GM18526 (cell line): ENCODE measurements around the gene VPS51.

Experiments used
- POLR2A ChIP-seq: IDR thresholded peaks from 3 replicates; pipeline ENCODE4 v1.6.1; 2011; ENCODE audit not compliant: insufficient read length; ENCODE audit errors: extremely low read depth

VPS51 gene

DNA sequence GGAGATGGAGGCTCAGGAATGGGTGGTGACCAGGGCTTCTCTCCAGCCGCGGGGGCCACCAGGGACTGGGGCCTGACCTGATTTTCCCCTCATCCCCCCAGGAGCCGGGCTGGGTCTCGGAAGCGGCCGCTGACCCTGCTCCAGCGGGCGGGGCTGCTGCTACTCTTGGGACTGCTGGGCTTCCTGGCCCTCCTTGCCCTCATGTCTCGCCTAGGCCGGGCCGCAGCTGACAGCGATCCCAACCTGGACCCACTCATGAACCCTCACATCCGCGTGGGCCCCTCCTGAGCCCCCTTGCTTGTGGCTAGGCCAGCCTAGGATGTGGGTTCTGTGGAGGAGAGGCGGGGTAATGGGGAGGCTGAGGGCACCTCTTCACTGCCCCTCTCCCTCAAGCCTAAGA, 8.2 kb upstream of the VPS51 start:
- no peak for TF ChIP-seq POLR2A

DNA sequence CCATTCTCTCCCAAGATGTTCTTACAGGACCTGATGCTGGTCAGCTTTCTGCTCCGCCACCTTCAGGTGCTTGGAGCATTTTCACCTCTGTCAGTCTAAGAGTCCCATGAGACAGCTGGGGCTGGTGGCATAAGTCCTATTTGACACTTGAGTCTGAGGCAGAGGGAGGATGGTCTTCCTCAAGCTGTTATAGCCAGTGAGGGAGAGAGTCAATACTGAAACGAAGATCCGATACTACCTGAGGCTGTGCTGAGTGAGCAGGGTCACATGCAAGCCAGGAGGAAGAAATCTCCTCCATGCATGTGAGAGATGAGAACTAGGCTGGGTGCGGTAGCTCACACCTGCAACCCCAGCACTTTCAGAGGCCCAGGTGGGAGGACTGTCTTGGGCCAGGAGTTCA, 6.4 kb upstream of the VPS51 start:
- TF ChIP-seq POLR2A = no peak

DNA sequence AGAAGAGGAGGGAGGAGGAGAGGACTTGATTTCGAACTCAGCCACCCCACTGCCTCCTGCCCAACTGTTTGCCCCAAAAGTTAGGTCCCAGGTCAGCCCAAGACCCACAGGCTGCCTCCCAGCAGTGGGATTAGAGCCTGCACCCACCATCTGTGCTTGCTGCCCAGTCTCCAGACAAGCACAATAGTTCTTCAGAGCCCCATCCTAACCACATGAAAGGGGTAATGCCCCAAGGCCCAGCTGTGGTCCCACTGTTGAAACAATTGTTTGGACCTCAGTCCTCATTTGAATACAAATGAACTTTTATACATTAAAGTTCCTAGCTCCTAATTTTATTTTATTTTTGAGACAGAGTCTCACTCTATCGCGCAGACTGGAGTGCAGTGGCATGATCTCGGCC, 5.4 kb upstream of the VPS51 start:
- TF ChIP-seq POLR2A = no peak

DNA sequence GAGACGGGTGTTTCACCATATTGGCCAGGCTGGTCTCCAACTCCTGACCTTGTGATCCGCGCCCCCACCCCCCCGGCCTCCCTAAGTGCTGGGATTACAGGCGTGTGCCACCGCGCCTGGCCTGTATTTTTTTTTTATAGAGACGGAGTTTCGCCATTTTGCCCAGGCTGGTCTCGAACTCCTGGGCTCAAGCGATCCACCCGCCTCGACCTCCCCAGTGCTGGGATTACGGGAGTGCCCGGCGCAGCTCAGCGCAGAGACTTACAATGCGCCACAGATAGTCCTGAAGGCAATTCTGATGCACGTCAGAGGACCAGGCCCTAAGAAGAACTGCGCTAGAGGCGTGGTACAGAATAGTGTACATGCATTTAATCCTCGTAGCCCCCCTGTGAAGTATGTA, 587 bp upstream of the VPS51 start:
- no peak for TF ChIP-seq POLR2A

DNA sequence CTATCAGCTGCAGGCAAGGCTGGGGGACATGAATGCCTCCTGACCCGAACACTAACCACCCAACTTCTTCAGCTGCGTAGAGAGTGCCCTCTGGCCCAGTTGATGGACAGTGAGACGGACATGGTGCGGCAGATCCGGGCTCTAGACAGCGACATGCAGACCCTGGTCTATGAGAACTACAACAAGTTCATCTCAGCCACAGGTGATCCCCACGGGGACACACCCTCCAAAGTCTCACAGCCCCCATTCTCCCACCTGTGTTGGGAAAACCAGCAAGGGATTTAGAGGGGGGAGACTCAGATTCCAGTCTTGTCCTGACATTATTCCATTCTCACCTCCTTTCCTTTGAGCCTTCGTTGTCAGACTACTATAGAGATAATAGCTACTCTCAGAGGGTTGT, 912 bp downstream of the VPS51 start:
- no peak for TF ChIP-seq POLR2A

GRCh38 chr11:65100674-65101350, 4.8 kb downstream of the VPS51 start:
- TF ChIP-seq POLR2A = no peak

GRCh38 chr11:65102142-65103095, 6.4 kb downstream of the VPS51 start:
- TF ChIP-seq POLR2A = no peak

- TF ChIP-seq POLR2A = no peak
Observed at GRCh38 chr11:65103476-65103875, 7.5 kb downstream of the VPS51 start.

DNA sequence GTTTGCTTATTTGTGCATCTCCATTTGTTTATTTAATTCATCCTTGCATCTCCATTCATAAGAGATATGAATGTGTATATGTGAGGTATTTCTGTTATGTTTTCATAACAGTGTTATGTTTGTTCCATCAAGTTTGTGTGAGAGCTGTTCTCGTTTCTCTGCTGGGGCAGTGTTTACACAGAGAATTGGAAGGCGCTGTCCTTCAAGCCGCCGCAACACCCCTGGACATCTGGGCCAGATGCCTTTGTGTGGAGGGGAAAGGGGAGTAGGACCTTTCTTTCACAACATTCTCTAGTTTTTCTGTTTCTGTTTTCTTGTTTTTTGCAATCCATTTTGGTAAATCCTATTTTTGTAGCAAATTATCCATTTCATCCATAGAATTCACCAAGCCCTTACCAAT, 8.6 kb downstream of the VPS51 start:
- TF ChIP-seq POLR2A = no peak

DNA sequence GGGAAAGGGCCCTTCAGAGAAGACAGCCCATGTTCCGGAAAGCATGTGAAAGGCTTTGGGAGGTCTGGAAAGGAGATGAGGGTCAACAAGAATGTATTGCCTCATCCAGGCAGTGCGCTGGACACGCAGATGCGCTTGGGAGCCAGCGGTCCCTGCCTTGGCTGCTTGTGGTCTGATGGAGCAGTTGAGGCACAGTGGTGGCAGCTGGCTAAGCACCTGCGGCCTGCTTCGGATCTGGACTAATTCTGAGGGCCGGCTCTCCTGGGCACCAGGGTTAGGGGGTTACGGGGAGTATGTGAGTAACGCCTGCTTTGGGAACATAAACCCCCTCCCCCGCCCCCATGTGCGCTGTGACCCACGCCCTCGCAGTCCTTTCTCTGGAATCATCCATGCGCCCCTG, 11.1 kb downstream of the VPS51 start:
- TF ChIP-seq POLR2A = no peak

GRCh38 chr11:65107751-65108468, 11.9 kb downstream of the VPS51 start:
- no peak for TF ChIP-seq POLR2A

GRCh38 chr11:65108469-65109123, 12.6 kb downstream of the VPS51 start:
- no peak for TF ChIP-seq POLR2A

GRCh38 chr11:65109231-65110198, 13.5 kb downstream of the VPS51 start:
- TF ChIP-seq POLR2A = no peak

DNA sequence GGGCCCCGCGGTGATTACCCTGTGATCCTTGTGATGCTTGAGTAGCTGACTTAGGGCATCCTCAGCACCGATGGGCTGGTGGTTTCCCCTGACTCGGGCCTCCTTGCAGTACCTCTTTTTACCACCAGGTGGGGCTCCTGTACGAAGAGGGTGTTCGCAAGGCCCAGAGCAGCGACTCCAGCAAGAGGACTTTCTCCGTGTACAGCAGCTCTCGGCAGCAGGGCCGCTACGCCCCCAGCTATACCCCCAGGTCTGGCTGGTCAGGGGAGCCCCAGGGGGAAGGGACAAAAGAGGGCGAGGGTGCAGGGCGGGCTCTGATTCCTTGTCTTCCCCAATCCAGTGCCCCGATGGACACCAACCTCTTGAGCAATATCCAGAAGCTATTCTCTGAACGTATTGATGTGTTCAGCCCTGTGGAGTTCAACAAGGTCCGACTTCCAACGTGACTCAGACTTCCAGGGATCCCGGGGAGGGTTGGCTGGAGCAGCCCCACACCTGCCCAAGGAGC, 14.4 kb downstream of the VPS51 start:
- TF ChIP-seq POLR2A = no peak

DNA sequence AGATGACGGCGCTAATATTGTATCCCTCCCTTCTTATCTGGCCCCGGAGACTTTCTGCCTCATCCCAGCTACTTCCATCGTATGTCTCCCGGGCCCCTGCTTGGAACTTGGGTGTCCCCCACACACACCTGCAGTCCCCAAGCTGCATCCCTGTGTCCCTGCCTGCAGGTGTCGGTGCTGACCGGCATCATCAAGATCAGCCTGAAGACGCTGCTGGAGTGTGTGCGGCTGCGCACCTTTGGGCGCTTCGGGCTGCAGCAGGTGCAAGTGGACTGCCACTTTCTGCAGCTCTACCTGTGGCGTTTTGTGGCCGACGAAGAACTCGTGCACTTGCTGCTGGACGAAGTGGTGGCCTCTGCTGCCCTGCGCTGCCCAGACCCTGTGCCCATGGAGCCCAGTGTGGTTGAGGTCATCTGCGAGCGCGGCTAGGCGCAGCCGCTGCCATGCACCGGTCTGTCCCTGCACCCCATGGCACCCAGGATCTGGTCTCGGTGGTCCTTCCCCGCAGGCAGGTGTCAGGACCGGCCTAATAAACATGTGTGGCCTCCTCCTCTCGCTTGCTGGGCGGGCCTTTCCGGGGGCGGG, 15.2 kb downstream of the VPS51 start:
- TF ChIP-seq POLR2A = no peak
